ENCODE measurements around the gene CNN1.

- no peak for TF ChIP-seq EZH2 (IDR thresholded peaks at IDR 0.05)
- no peak for TF ChIP-seq POLR2AphosphoS5 (IDR thresholded peaks at IDR 0.05; ENCODE audit: borderline replicate concordance, low read depth, low read length)
- TF ChIP-seq FOXP2 (optimal IDR thresholded peaks at IDR 0.05; ENCODE audit: control extremely low read depth, extremely low read length, insufficient read depth): no peak
Measured at GRCh38 chr19:11510444-11510843, 28.2 kb upstream of the CNN1 start.
